HepG2 (cell line): ENCODE results near the gene CENPB. TPM values are rescaled to one million over a fixed set of nuclear protein-coding genes. Genes with fewer than 3 reads are reported as not detected.

Experiments
- AHDC1 ChIP-seq: sonication (generic); formaldehyde crosslinking; IDR thresholded peaks from 2 replicates; pipeline ENCODE4 v1.5.1; 2020; ENCODE audit warnings: mild to moderate bottlenecking, missing genetic modification reagents, borderline replicate concordance
- BRD4 ChIP-seq: sonication (generic); formaldehyde crosslinking; IDR thresholded peaks from 2 replicates; pipeline ENCODE4 v1.4.0; 2020; ENCODE audit warnings: missing genetic modification reagents
- CREB1 ChIP-seq, 2 experiments: fragments of 450-650 bp in 1 of 2; IDR thresholded peaks; 2 replicates each; pipeline ENCODE4 v1.6.1; 2016 to 2017; ENCODE audit warnings: control low read depth in 1 of 2, mild to moderate bottlenecking in 1 of 2, missing compliant biosample characterization in 1 of 2, missing genetic modification characterization in 1 of 2
- HNF1A ChIP-seq, 2 experiments: sonication (generic) in 1 of 2; formaldehyde crosslinking in 1 of 2; IDR thresholded peaks; 2 replicates each; pipeline versions ENCODE4 v1.4.0 to v1.6.1; 2016 to 2020; ENCODE audit warnings: borderline replicate concordance in 1 of 2, low read depth in 1 of 2, mild to moderate bottlenecking in 1 of 2, missing genetic modification reagents in 1 of 2
- IRF9 ChIP-seq: sonication (generic); formaldehyde crosslinking; IDR thresholded peaks from 2 replicates; pipeline ENCODE4 v1.8.0; 2022; ENCODE audit warnings: missing genetic modification reagents, mild to moderate bottlenecking, borderline replicate concordance
- KLF9 ChIP-seq: IDR thresholded peaks from 2 replicates; pipeline ENCODE4 v1.6.1; 2016; ENCODE audit warnings: low read depth
- MAFF ChIP-seq: IDR thresholded peaks from 2 replicates; pipeline ENCODE4 v1.6.1; 2011; ENCODE audit warnings: low read depth, low read length, improper control_type of control experiment
- MIER2 ChIP-seq: IDR thresholded peaks from 2 replicates; pipeline ENCODE4 v1.6.1; 2016; ENCODE audit warnings: missing biosample characterization, missing genetic modification reagents
- SP140L ChIP-seq: sonication (generic); formaldehyde crosslinking; IDR thresholded peaks from 2 replicates; pipeline ENCODE4 v1.4.0; 2020; ENCODE audit warnings: missing genetic modification reagents, borderline replicate concordance
- UBTF ChIP-seq: sonication (generic); formaldehyde crosslinking; IDR thresholded peaks from 2 replicates; pipeline ENCODE4 v1.4.0; 2020; ENCODE audit warnings: mild to moderate bottlenecking, missing genetic modification reagents
- ZBTB43 ChIP-seq: sonication (generic); formaldehyde crosslinking; conservative IDR thresholded peaks from 2 replicates; pipeline ENCODE4 v1.4.0; 2020; ENCODE audit warnings: missing genetic modification reagents
- ZNF260 ChIP-seq: sonication (generic); formaldehyde crosslinking; IDR thresholded peaks from 2 replicates; pipeline ENCODE4 v1.4.0; 2020; ENCODE audit warnings: missing genetic modification reagents, low read depth, mild to moderate bottlenecking, borderline replicate concordance
- ZNF44 ChIP-seq: sonication (generic); formaldehyde crosslinking; IDR thresholded peaks from 2 replicates; pipeline ENCODE4 v1.5.1; 2020; ENCODE audit warnings: mild to moderate bottlenecking, missing genetic modification reagents
- polyA plus RNA-seq, 8 experiments: library from polyadenylated mRNA; depleted of rRNA in 3 of 8; stranded (reverse) in 7 of 8; unstranded in 1 of 8; fragments of >200 nt; fragmentation: Illumina TruSeq in 4 of 8; extraction: Trizol in 4 of 8; gene quantifications; 2 replicates each; pipeline versions ENCODE4 v1.2.1 to v1.2.3, GENCODE V29; 2011 to 2016; ENCODE audit warnings: low read depth in 4 of 8, missing spikeins in 1 of 8, mixed read lengths in 1 of 8; ENCODE audit not compliant: insufficient read depth in 1 of 8
- total RNA-seq, 5 experiments: library from RNA; depleted of rRNA; stranded (reverse); fragments of >200 nt; fragmentation: Illumina TruSeq; extraction: Trizol; gene quantifications; 2 replicates each; pipeline ENCODE4 v1.2.3, GENCODE V29; 2016; ENCODE audit warnings: low read depth in 1 of 5

Gene CENPB
- total and polyA plus RNA-seq, 2 of the 13 experiments (the other 11 are each of a cell fraction or from before 2014, with no cell fraction given), result 10.4 to 54.5 TPM

GRCh38 chr20:3786665-3787323 lies at the start of gene CENPB (continued):
- no peak for TF ChIP-seq CREB1 (IDR thresholded peaks at IDR 0.05)
- no peak for TF ChIP-seq CREB1 (CRISPR knock-in tag; IDR thresholded peaks at IDR 0.05)
- no peak; the same call in 1 of the 2 replicates for TF ChIP-seq BRD4 (CRISPR knock-in tag)
- TF ChIP-seq IRF9, result no peak
- no peak for TF ChIP-seq UBTF (CRISPR knock-in tag)
- no peak for TF ChIP-seq ZBTB43 (CRISPR knock-in tag)
- TF ChIP-seq ZNF260 (CRISPR knock-in tag), result no peak
- peak; percentile 81 for TF ChIP-seq MIER2 (CRISPR knock-in tag)
- no peak for TF ChIP-seq MAFF
- no peak for TF ChIP-seq HNF1A (IDR thresholded peaks at IDR 0.05; ENCODE audit: low read depth)
- TF ChIP-seq HNF1A (CRISPR knock-in tag; IDR thresholded peaks at IDR 0.05; ENCODE audit: borderline replicate concordance), result no peak
- no peak for TF ChIP-seq SP140L
- TF ChIP-seq KLF9, result no peak
- no peak for TF ChIP-seq ZNF44 (CRISPR knock-in tag)
- TF ChIP-seq AHDC1, result no peak
